ENCODE measurements around the gene EPS15. TPM values are rescaled to one million over a fixed set of nuclear protein-coding genes. Genes with fewer than 3 reads are reported as not detected.

Gene EPS15
- total and polyA plus RNA-seq, 2 donors from 2014 or later: 17.5 to 91.3 TPM

- peaks cover 0 to 14% (median 5%) of the 10 kb centered on the region in 3 donors for H3K4me1 ChIP-seq (ENCODE audit: control insufficient read depth in 2 of 3, insufficient read depth in 2 of 3, low read depth in 1 of 3, low read length in 3 of 3)
- H3K9me3 ChIP-seq (ENCODE audit: control insufficient read depth in 2 of 3, insufficient read depth in 1 of 3, low read length in 3 of 3): no peaks in the 10 kb centered on the region
- peak overlapping the region in 1 of 2 donors; percentile 42 for H3K27ac ChIP-seq (ENCODE audit: low read depth in 2 of 2, low read length in 2 of 2)
- H3K36me3 ChIP-seq (ENCODE audit: control insufficient read depth in 2 of 3, insufficient read depth in 3 of 3, low read length in 3 of 3): no peaks in the 10 kb centered on the region
- intact Hi-C loops (cut with DNase I): no loop called here
- no peak for DNase-seq
- H3K4me3 ChIP-seq (ENCODE audit: low read length in 3 of 3): no peak overlapping the region
- H3K27me3 ChIP-seq (ENCODE audit: control insufficient read depth, insufficient read depth, low read length): no peaks in the 10 kb centered on the region
- no peak for FAIRE-seq
- peak overlapping the region in 1 of 3 donors; percentile 46 for H3K9ac ChIP-seq (ENCODE audit: low read length in 3 of 3)
- no peak for TF ChIP-seq CTCF (IDR thresholded peaks at IDR 0.05; ENCODE audit: borderline replicate concordance, extremely low read depth, insufficient read depth)
Measured at GRCh38 chr1:51328926-51329325, 190.1 kb downstream of the EPS15 start.

- peaks cover 0 to 14% (median 5%) of the 10 kb centered on the region in 3 donors for H3K4me1 ChIP-seq (ENCODE audit: control insufficient read depth in 2 of 3, insufficient read depth in 2 of 3, low read depth in 1 of 3, low read length in 3 of 3)
- no peak for TF ChIP-seq CTCF (IDR thresholded peaks at IDR 0.05; ENCODE audit: borderline replicate concordance, extremely low read depth, insufficient read depth)
- intact Hi-C loops (cut with DNase I): no loop called here
- DNase-seq: no peak
- H3K36me3 ChIP-seq (ENCODE audit: control insufficient read depth in 2 of 3, insufficient read depth in 3 of 3, low read length in 3 of 3): no peaks in the 10 kb centered on the region
- no peaks in the 10 kb centered on the region for H3K9me3 ChIP-seq (ENCODE audit: control insufficient read depth in 2 of 3, insufficient read depth in 1 of 3, low read length in 3 of 3)
- H3K27me3 ChIP-seq (ENCODE audit: control insufficient read depth, insufficient read depth, low read length): no peaks in the 10 kb centered on the region
- no peak overlapping the region for H3K9ac ChIP-seq (ENCODE audit: low read length in 3 of 3)
- H3K27ac ChIP-seq (ENCODE audit: low read depth in 2 of 2, low read length in 2 of 2): no peak overlapping the region
- no peak for FAIRE-seq
- no peak overlapping the region for H3K4me3 ChIP-seq (ENCODE audit: low read length in 3 of 3)
Measured at GRCh38 chr1:51328279-51328678, 190.8 kb downstream of the EPS15 start.

GRCh38 chr1:51327386-51327785 is 191.7 kb downstream of the EPS15 start:
- TF ChIP-seq CTCF (IDR thresholded peaks at IDR 0.05; ENCODE audit: borderline replicate concordance, extremely low read depth, insufficient read depth): no peak
- no peak overlapping the region for H3K4me3 ChIP-seq (ENCODE audit: low read length in 3 of 3)
- H3K27me3 ChIP-seq (ENCODE audit: control insufficient read depth, insufficient read depth, low read length): no peaks in the 10 kb centered on the region
- intact Hi-C loops (cut with DNase I): no loop called here
- H3K9me3 ChIP-seq (ENCODE audit: control insufficient read depth in 2 of 3, insufficient read depth in 1 of 3, low read length in 3 of 3): no peaks in the 10 kb centered on the region
- no peak overlapping the region for H3K27ac ChIP-seq (ENCODE audit: low read depth in 2 of 2, low read length in 2 of 2)
- no peak for DNase-seq
- no peak overlapping the region for H3K9ac ChIP-seq (ENCODE audit: low read length in 3 of 3)
- H3K36me3 ChIP-seq (ENCODE audit: control insufficient read depth in 2 of 3, insufficient read depth in 3 of 3, low read length in 3 of 3): no peaks in the 10 kb centered on the region
- FAIRE-seq: no peak
- peaks cover 0 to 14% (median 5%) of the 10 kb centered on the region in 3 donors for H3K4me1 ChIP-seq (ENCODE audit: control insufficient read depth in 2 of 3, insufficient read depth in 2 of 3, low read depth in 1 of 3, low read length in 3 of 3)

- no peak for DNase-seq
Measured at GRCh38 chr1:51326839-51327238, 192.2 kb downstream of the EPS15 start.

More at GRCh38 chr1:51326839-51327238, 192.2 kb downstream of the EPS15 start:
- peaks cover 0 to 14% (median 5%) of the 10 kb centered on the region in 3 donors for H3K4me1 ChIP-seq (ENCODE audit: control insufficient read depth in 2 of 3, insufficient read depth in 2 of 3, low read depth in 1 of 3, low read length in 3 of 3)
- H3K27me3 ChIP-seq (ENCODE audit: control insufficient read depth, insufficient read depth, low read length): no peaks in the 10 kb centered on the region
- no peak overlapping the region for H3K9ac ChIP-seq (ENCODE audit: low read length in 3 of 3)
- no peak overlapping the region for H3K27ac ChIP-seq (ENCODE audit: low read depth in 2 of 2, low read length in 2 of 2)
- H3K36me3 ChIP-seq (ENCODE audit: control insufficient read depth in 2 of 3, insufficient read depth in 3 of 3, low read length in 3 of 3): no peaks in the 10 kb centered on the region
- no peak for TF ChIP-seq CTCF (IDR thresholded peaks at IDR 0.05; ENCODE audit: borderline replicate concordance, extremely low read depth, insufficient read depth)
- H3K4me3 ChIP-seq (ENCODE audit: low read length in 3 of 3): no peak overlapping the region
- FAIRE-seq: no peak
- intact Hi-C loops (cut with DNase I): no loop called here
- no peaks in the 10 kb centered on the region for H3K9me3 ChIP-seq (ENCODE audit: control insufficient read depth in 2 of 3, insufficient read depth in 1 of 3, low read length in 3 of 3)
